Chondrocyte (in vitro differentiated cells): Measurements from ENCODE around the gene MGAT2. TPM values are rescaled to one million over a fixed set of nuclear protein-coding genes. Genes with fewer than 3 reads are reported as not detected.

Source experiments
- DNase-seq: peaks from one replicate; pipeline ENCODE4 v3.0.0; 2021; ENCODE audit warnings: mixed read lengths, low spot score
- H3K27ac Mint-ChIP-seq: one replicate; pipeline ENCODE4 v1.8.0; 2021; ENCODE audit warnings: mild to moderate bottlenecking, moderate library complexity, mixed read lengths; ENCODE audit not compliant: unreplicated experiment
- H3K27me3 Mint-ChIP-seq: 2 replicates; pipeline ENCODE4 v1.8.0; 2021; ENCODE audit warnings: low read depth, mixed read lengths
- H3K36me3 Mint-ChIP-seq: 2 replicates; pipeline ENCODE4 v1.8.0; 2021; ENCODE audit warnings: low read depth, mixed read lengths
- H3K4me1 Mint-ChIP-seq: 2 replicates; pipeline ENCODE4 v1.8.0; 2021; ENCODE audit warnings: low read depth, mild to moderate bottlenecking, mixed read lengths
- H3K4me3 Mint-ChIP-seq: one replicate; pipeline ENCODE4 v1.8.0; 2021; ENCODE audit warnings: mild to moderate bottlenecking, moderate library complexity, mixed read lengths; ENCODE audit not compliant: unreplicated experiment
- H3K9me3 Mint-ChIP-seq: 2 replicates; pipeline ENCODE4 v1.8.0; 2021; ENCODE audit warnings: low read depth, mixed read lengths
- CTCF ChIP-seq: fragments of 200-600 bp; sonication (generic); IDR thresholded peaks from 2 replicates; pipeline ENCODE4 v1.5.0; 2021; ENCODE audit warnings: antibody characterized with exemption, mild to moderate bottlenecking, moderate library complexity
- total RNA-seq: library from RNA; stranded (reverse); gene quantifications from 3 replicates; pipeline ENCODE4 v1.2.1, GENCODE V29; 2021

Gene MGAT2
- total RNA-seq, 1 donor from 2014 or later, result 53.5 TPM

GRCh38 chr14:49621114-49621881, 699 bp downstream of the MGAT2 start:
- TF ChIP-seq CTCF, result peak; percentile 46
- Mint-ChIP-seq H3K4me3 (peak overlapping the region; percentile 97), H3K36me3 (peaks cover 15% of the 10 kb centered on the region), H3K9me3 (no peaks in the 10 kb centered on the region), H3K27ac (peak overlapping the region; percentile 95), H3K4me1 (peaks cover 57% of the 10 kb centered on the region), H3K27me3 (no peaks in the 10 kb centered on the region)
- DNase-seq, result peak; percentile 93

- Mint-ChIP-seq H3K36me3 (peaks cover 14% of the 10 kb centered on the region), H3K4me1 (peaks cover 58% of the 10 kb centered on the region), H3K27me3 (no peaks in the 10 kb centered on the region), H3K27ac (no peak overlapping the region), H3K9me3 (no peaks in the 10 kb centered on the region), H3K4me3 (peak overlapping the region; percentile 97)
- TF ChIP-seq CTCF, result no peak
- no peak for DNase-seq
Observed at GRCh38 chr14:49622022-49622607, 1.5 kb downstream of the MGAT2 start.

- H3K36me3 Mint-ChIP-seq, result peaks cover 10% of the 10 kb centered on the region
- H3K27me3 Mint-ChIP-seq, result no peaks in the 10 kb centered on the region
- DNase-seq, result no peak
- H3K9me3 Mint-ChIP-seq, result no peaks in the 10 kb centered on the region
- peaks cover 53% of the 10 kb centered on the region for H3K4me1 Mint-ChIP-seq
- H3K27ac Mint-ChIP-seq, result no peak overlapping the region
- H3K4me3 Mint-ChIP-seq, result peak overlapping the region; percentile 25
- no peak for TF ChIP-seq CTCF
Observed at GRCh38 chr14:49623387-49623786, 2.8 kb downstream of the MGAT2 start.

- Mint-ChIP-seq H3K27ac (no peak overlapping the region), H3K4me3 (peak overlapping the region; percentile 25), H3K36me3 (peaks cover 5% of the 10 kb centered on the region), H3K9me3 (no peaks in the 10 kb centered on the region), H3K4me1 (peaks cover 49% of the 10 kb centered on the region), H3K27me3 (no peaks in the 10 kb centered on the region)
- TF ChIP-seq CTCF, result no peak
- DNase-seq, result no peak
Observed at GRCh38 chr14:49623941-49624839, 3.6 kb downstream of the MGAT2 start.
